HepG2 (cell line): ENCODE measurements around the gene TPRKB. TPM values are rescaled to one million over a fixed set of nuclear protein-coding genes. Genes with fewer than 3 reads are reported as not detected.

ENCODE experiments used
- CENPT ChIP-seq: sonication (generic); formaldehyde crosslinking; IDR thresholded peaks from 2 replicates; pipeline ENCODE4 v1.8.0; 2022; ENCODE audit warnings: low read depth, mild to moderate bottlenecking, moderate library complexity, missing genetic modification reagents
- CREBL2 ChIP-seq: sonication (generic); formaldehyde crosslinking; IDR thresholded peaks from 2 replicates; pipeline ENCODE4 v1.8.1; 2023; ENCODE audit warnings: missing genetic modification reagents, mild to moderate bottlenecking, borderline replicate concordance
- KDM3A ChIP-seq: IDR thresholded peaks from 2 replicates; pipeline ENCODE4 v1.6.1; 2018; ENCODE audit warnings: low read depth, missing compliant biosample characterization
- NFAT5 ChIP-seq: sonication (generic); formaldehyde crosslinking; IDR thresholded peaks from 2 replicates; pipeline ENCODE4 v1.4.0; 2020; ENCODE audit warnings: missing genetic modification reagents
- PRDM15 ChIP-seq: sonication (generic); formaldehyde crosslinking; IDR thresholded peaks from 2 replicates; pipeline ENCODE4 v1.4.0; 2020; ENCODE audit warnings: missing genetic modification reagents
- PRMT3 ChIP-seq: sonication (generic); formaldehyde crosslinking; IDR thresholded peaks from 2 replicates; pipeline ENCODE4 v1.8.1; 2022; ENCODE audit warnings: low read depth, mild to moderate bottlenecking, moderate library complexity, missing genetic modification reagents, borderline replicate concordance
- RBM22 ChIP-seq: fragments of 200-400 bp; formaldehyde crosslinking; optimal IDR thresholded peaks from 2 replicates; pipeline ENCODE3; 2017; ENCODE audit warnings: mild to moderate bottlenecking, low read length, moderate library complexity
- SNRNP70 ChIP-seq: fragments of 200-400 bp; formaldehyde crosslinking; IDR thresholded peaks from 2 replicates; pipeline ENCODE4 v1.6.1; 2017; ENCODE audit warnings: mild to moderate bottlenecking, low read depth, low read length, moderate library complexity
- SOX5 ChIP-seq: IDR thresholded peaks from 2 replicates; pipeline ENCODE4 v1.6.1; 2016; ENCODE audit warnings: borderline replicate concordance
- TRAFD1 ChIP-seq: sonication (generic); formaldehyde crosslinking; IDR thresholded peaks from 2 replicates; pipeline ENCODE4 v1.5.1; 2020; ENCODE audit warnings: missing genetic modification reagents, mild to moderate bottlenecking, borderline replicate concordance
- ZNF232 ChIP-seq: sonication (generic); formaldehyde crosslinking; IDR thresholded peaks from 2 replicates; pipeline ENCODE4 v1.4.0; 2020; ENCODE audit warnings: missing genetic modification reagents, borderline replicate concordance
- ZNF276 ChIP-seq: sonication (generic); formaldehyde crosslinking; IDR thresholded peaks from 2 replicates; pipeline ENCODE4 v1.4.0; 2020; ENCODE audit warnings: mild to moderate bottlenecking, low read depth, missing genetic modification reagents
- ZNF672 ChIP-seq: sonication (generic); formaldehyde crosslinking; IDR thresholded peaks from 2 replicates; pipeline ENCODE4 v1.8.1; 2022; ENCODE audit warnings: missing genetic modification reagents
- ZNF879 ChIP-seq: sonication (generic); formaldehyde crosslinking; IDR thresholded peaks from 2 replicates; pipeline ENCODE4 v1.8.1; 2023; ENCODE audit warnings: missing genetic modification reagents
- polyA plus RNA-seq, 8 experiments: library from polyadenylated mRNA; depleted of rRNA in 3 of 8; stranded (reverse) in 7 of 8; unstranded in 1 of 8; fragments of >200 nt; fragmentation: Illumina TruSeq in 4 of 8; extraction: Trizol in 4 of 8; gene quantifications; 2 replicates each; pipeline versions ENCODE4 v1.2.1 to v1.2.3, GENCODE V29; 2011 to 2016; ENCODE audit warnings: low read depth in 4 of 8, missing spikeins in 1 of 8, mixed read lengths in 1 of 8; ENCODE audit not compliant: insufficient read depth in 1 of 8
- total RNA-seq, 5 experiments: library from RNA; depleted of rRNA; stranded (reverse); fragments of >200 nt; fragmentation: Illumina TruSeq; extraction: Trizol; gene quantifications; 2 replicates each; pipeline ENCODE4 v1.2.3, GENCODE V29; 2016; ENCODE audit warnings: low read depth in 1 of 5

Gene TPRKB
- total and polyA plus RNA-seq, 2 of the 13 experiments (the other 11 are each of a cell fraction or from before 2014, with no cell fraction given): 32.0 to 58.0 TPM

GRCh38 chr2:73736855-73737779, at the start of gene TPRKB (continued):
- TF ChIP-seq TRAFD1 (0 out of 2 replicates have a peak, but pooled peaks have one; percentile 63), KDM3A (CRISPR knock-in tag) (peak; percentile 88; the same call in 1 of the 2 replicates), NFAT5 (CRISPR knock-in tag) (0 out of 2 replicates have a peak, but pooled peaks have one; percentile 41), PRDM15 (CRISPR knock-in tag) (0 out of 2 replicates have a peak, but pooled peaks have one; percentile 21), CENPT (CRISPR knock-in tag) (0 out of 2 replicates have a peak, but pooled peaks have one; percentile 29), ZNF276 (peak; percentile 29; the same call in 1 of the 2 replicates), SNRNP70 (no peak), ZNF232 (CRISPR knock-in tag) (no peak; the same call in 1 of the 2 replicates), CREBL2 (CRISPR knock-in tag) (no peak), SOX5 (CRISPR knock-in tag) (peak; percentile 54), ZNF879 (peak; percentile 82; the same call in 1 of the 2 replicates), RBM22 (peak; percentile 50), PRMT3 (CRISPR knock-in tag) (no peak), ZNF672 (peak; percentile 64; the same call in 1 of the 2 replicates)
